GM19239 (cell line): ENCODE data around the gene LRRC2.
"Not testable (repeated sequence)": the region's sequence is repeated elsewhere in the genome, so short reads cannot be mapped to it uniquely, and the experiment has no call there.

Source experiments
- DNase-seq: peaks from one replicate; pipeline ENCODE4 v3.0.0; 2011; ENCODE audit warnings: low spot score; ENCODE audit not compliant: insufficient read length
- FAIRE-seq: peaks from 2 replicates; lab custom pipeline; 2011; peaks lifted over from hg19 to GRCh38; lab: Jason Lieb, UNC

LRRC2 gene

DNA sequence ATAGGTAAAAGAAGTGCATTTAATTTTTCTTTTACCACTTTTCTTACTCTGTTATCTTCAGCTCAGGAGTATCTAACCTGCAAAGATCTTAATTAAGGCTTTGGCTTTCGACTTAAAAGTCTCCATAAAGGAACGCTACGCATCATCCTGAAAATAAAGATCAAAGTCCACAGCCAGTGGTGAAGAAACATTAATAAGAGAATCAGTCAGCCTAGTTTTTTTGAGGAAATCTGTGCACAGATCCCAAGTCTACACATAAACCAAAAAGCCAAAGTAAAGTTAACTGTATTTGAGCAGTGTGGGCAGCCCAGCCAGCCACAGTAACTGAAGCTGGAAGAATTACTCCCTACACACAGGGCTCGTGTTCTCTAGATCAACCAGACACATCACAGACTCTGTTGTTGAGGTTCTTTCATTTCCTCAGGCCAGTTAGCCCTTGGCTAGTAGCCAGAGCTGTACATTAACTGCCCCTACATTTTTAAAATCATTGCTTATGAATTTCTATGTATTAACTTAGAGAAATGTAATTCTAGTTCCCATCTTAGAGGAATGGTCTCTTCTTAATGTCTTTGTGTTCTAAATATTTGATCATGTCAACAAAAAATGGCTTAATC, 6.9 kb downstream of the LRRC2 start:
- FAIRE-seq: peak; percentile 21
- no peak for DNase-seq

DNA sequence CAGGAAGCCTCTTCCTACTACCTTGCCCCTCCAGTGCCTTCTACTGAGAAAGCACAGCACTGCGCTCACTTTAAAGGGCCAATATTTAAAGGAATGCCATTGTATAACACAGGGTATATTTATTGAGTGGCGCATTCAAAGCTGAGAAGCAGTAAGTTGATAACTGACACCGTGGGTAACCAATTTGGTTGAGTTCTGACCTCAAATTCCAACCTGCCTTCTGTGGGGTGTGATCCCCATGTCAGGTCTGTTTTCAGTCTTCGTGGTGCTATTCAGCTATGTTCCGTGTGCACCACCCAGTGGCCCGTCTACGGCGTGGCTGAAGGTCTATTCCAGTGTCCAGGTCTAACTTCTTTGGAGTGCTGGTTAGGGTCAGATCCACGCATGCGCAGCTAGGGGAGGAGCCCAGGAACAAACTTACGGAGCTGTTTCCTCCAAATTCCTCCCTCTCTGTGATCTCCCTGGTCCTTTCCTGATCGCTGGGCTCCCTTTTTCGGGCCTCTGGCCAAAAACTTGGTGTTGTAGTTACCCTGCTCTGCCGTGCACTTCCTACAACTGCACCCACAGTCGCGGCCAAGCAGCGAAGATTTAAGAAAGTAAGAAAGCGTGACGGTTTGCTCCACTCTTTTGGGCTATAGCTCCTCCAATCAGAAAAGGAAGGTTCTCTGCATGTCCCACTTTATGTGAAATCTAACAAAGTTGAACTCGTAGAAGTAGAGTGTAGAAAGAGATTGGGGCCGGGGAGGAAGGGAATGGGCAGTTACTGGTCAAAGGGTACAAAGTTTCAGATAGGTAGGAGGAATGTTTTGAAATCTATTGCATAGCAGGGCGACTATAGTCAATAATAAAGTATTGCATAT, 7.7 kb downstream of the LRRC2 start:
- peak; percentile 79 for DNase-seq
- peak; percentile 97 for FAIRE-seq

DNA sequence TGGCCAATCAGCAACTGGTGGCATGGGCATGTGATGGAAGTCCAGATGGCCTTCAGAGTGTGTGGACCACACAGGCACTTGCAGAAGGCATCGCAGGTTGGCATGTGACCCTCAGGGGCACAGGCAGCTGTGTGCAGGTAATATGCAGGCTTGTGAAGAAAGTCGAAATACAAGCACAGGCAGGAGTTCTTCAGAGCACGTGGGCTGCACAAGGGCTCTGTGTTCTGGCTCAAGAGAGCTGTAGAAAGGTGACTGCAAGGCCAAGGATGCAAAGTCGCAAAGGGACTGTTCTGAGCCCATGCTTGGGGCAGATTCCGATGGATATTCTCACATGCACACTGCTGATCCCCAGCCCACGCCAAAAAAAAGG, 8.3 kb downstream of the LRRC2 start:
- FAIRE-seq (no peak), DNase-seq (no peak)

DNA sequence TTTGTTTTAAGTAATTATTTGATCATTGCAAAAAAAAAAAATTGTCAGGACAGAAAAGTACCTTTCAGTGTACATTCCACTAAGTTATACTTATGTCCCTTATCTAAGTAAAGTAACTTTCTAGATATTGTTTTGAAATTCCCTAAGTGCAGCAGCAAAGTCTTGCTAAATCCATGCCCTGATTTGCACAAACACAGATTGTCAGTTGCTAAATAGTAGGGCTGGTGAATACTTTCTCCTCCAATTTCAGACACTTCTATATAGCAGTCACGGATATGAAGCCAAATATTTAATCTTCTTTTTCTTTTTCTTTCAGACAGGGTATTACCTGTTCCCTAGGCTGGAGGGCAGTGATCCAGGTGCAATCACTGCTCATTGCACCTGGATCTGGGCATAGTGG, 12.9 kb downstream of the LRRC2 start:
- no peak for FAIRE-seq
- DNase-seq: no peak

DNA sequence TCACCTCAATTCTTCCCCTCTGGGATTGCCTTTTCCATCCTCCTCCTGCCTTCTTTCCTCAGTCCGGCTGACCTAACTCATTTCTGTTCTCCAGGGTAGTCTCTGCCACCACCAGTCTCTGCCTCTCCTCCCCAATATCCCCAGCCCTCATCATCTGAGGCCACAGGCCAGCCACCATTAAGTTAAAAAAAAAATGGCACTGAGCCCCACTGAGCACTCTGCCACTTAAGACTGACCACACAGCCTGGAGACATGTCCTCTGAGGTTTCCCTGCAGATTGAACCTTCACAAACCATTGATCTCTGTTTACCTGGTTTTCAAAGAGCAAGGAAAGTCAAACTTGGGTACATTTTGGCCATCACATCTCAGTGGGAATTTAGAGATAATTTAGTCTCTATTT, 13.6 kb downstream of the LRRC2 start:
- no peak for FAIRE-seq
- DNase-seq: no peak

DNA sequence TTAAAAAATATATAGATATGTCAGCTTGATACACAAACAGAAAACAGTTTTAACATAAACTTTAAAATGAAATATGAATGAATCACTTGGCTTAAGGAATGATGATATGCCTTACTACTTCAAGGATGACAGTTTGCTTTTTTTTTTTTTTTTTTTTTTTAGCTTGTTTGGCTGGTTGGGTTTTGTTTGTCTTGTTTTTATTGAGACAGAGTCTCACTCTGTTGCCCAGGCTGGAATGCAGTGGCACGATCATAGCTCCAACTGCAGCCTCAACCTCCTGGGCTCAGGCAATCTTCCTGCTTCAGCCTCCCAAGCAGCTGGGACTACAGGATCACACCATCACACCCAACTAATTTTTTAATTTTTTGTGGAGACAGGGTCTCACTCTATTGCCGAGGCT, 14.5 kb downstream of the LRRC2 start:
- FAIRE-seq (no peak), DNase-seq (no peak)

DNA sequence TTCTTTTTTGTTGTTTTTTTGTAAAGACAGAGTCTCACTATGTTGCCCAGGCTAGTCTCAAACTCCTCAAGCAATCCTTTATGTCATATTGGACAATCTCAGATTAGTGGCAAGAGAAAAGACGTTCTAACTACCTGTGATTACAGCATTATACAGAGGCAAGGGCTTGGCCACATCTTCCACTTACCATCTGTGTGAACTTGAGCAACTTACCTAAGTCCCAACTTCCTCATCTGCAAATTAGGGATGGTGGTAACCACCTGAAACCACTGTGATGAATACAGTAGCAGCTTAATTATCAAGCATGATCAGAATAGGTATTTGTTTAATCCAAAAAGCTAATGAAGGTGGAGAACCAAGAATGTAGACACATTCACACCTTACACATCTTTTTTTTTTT, 16.1 kb downstream of the LRRC2 start:
- FAIRE-seq: peak; percentile 59
- no peak for DNase-seq

DNA sequence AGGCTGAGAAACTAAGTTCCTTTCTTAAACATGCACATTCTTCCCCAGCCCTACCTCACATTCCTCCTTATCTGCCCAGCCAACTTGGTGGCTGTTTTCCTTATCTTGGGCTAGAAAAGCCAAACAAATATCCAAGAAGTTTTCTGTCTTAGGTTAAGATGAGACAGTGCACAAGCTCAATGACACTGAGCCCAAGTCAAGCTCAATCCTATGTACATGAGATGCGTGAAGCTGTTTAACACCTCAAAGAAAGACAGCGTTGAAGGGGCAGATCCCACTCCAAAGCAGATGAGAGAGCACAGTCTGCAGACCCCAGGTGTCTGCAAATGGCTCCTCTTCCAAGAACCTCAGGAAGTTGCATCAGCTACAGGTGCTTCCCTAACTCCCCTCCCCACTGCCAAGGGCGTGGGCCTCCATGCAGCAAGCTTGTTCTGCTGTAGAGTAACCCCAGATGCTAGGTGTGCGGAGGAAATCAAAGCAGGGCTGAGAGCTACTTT, 16.6 kb downstream of the LRRC2 start:
- no peak for DNase-seq
- peak; percentile 73 for FAIRE-seq

DNA sequence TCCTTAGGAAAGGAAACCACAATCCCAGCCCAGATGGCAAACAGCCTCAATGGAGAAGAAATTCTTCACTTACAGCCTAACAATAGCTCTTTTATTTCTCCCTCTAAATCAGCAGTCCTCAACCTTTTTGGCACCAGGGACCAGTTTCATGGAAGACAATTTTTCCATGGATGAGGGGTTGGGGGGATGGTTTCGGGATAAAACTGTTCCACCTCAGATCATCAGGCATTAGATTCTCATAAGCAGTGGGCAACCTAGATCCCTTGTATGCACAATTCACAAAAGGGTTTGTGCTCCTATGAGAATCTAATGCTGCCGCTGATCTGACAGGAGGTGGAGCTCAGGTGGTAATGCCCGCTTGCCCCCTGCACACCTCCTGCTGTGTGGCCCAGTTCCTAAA, 17.5 kb downstream of the LRRC2 start:
- DNase-seq, FAIRE-seq: not testable (repeated sequence)

DNA sequence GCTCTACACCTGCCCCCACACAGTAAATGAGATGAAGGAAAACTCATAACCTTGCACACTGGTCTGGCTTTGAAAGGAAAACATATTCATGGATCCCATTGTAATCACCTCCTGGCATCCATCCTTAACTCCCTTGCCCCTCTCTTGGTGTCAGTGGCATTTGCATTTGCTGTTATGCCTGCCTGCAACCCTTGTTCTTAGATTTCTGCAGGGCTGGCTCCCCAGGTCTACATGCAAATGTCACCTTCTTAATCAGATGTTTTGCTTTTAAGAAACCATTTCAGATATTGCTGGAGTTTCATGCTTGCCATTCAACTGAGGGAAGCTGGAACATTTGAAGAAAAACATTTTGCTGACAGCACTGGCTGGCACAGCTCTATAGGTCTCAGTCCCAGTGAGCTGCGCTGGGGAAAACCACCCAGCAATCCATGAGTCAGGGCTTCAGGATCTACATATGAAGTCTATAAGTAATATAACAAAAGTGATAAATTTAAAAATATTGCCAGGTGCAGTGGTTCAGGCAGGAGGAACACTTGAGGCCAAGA, 19.1 kb downstream of the LRRC2 start:
- no peak for FAIRE-seq

DNA sequence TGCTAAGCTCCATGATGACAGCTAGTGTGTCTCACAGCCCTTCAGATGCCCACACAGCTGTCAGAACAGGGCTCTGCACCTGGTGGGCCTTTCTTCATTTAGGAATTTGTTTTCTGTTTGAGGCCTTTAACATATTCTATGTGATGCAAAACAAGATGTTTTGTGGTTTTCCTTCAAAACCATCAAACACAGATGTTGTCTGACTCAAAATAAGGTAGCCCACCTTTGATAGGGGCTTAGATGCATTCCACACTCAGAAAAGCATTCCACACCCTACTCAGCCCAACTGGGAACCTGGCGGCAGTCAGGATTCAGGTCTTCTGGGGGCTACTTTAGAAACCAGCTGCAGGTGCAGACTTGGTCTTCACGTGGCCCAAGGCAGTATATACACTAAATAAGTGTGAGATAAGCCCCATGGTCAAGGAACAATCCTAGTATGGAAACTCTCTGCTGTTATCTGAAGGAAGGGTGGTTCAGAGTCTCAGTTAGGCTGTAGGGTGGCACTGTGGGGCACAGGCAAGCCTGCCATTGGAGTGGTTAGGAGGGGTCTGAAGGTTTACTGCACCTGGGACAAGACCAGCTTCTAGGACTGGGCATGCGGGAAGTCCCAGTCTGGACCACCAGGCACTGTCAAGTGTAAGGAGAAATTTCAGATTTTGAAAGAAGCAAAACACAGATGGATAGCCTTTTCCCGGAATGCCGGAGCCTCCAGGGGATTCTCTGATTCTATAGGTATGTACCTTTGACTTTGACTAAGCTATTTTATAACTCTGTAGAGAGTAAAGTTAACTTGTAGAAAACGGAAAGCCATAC, 20.1 kb downstream of the LRRC2 start:
- no peak for DNase-seq
- FAIRE-seq: peak; percentile 47

More for the DNA sequence above, 19.1 kb downstream of the LRRC2 start:
- DNase-seq: no peak

DNA sequence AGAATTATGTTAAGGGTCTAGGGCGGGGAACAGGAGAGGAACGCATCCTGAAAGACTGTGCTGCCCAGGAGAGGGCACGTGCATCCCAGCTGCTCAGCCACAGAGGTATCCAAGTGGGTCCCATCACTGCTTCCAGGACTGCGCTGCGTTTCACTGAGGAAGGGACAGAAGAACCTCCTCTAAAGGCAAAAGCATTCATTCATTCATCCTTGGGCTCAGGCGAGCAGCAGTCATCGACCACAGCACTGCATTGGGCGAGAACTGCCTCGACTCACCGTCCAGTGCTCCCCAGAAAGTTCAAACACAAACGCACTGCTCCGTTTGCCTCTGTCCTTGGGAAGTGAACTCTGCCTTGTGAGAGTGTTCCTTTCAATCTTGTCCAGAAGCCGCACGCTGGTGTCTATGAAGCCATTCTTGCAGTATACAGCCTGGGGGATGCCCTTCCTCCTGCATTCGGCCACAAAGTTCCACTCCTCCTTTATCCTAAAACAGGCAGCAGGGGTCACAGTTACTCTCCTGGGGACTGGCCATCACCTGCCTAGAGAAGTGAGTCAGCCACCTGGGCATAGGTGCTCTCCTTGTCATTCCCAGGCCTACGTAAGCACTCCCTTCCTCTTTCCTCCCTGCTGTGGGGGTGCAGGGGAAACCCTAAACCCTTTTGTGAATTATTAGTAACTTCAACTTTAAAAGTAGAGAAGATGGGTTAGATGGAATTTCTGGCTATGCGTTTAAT, 21.2 kb downstream of the LRRC2 start:
- FAIRE-seq (no peak), DNase-seq (no peak)

DNA sequence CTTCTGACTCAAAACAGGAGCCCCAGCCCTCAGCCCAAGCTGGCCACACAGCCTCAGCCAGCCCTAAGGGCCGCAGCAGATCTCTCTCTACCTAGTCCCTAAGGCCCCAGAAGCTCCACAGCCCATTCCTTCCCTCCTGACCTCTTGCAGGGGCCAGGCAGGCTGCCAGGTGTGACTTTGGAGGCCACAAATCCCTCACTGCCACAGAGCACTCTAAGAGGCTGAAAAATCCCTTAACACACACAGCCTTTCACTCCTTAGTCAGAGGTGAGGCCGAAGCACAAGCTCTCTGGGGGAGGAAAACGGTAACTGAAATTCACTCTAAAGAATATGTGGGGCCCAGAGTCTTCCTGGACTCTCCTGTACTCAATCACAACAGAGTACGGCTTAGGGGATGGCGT, 23.3 kb downstream of the LRRC2 start:
- FAIRE-seq (peak; percentile 85), DNase-seq (no peak)

DNA sequence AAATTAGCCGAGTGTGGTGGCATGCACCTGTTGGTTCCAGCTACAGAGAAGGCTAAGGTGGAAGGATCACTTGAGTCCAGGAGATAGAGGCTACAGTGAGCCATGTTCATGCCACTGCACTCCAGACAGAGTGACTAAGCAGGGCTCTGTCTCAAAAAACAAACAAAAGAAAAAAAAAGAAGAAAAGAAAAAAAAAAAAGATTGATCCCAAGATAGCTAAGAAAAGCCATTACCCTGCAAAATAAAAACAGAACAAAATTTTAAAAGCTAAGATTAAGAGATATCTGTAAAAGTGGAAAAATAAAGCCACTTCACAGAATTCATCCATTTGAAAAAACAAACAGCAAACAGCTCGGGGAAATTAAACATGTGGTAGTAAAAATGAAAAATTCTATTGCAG, 23.8 kb downstream of the LRRC2 start:
- FAIRE-seq (no peak), DNase-seq (no peak)

DNA sequence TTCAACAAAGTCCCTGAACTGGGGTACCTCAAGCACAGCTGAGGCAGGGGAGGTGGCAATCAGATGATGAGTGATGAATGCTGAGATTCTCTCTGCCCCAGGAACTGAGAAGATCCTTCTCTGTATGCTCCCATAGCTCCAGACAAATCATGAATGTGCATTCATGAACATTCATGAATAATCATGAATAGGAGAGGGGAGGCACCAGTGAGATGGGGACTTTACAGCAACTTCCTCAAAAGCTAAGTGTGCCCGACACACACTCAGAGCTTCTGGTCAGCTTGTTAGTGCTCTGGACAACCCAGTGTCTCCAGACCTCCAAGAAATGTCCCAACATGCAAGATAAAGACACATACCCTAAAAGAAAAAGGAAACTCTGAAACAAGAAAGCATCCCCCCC, 24.3 kb downstream of the LRRC2 start:
- DNase-seq (no peak), FAIRE-seq (peak; percentile 90)

DNA sequence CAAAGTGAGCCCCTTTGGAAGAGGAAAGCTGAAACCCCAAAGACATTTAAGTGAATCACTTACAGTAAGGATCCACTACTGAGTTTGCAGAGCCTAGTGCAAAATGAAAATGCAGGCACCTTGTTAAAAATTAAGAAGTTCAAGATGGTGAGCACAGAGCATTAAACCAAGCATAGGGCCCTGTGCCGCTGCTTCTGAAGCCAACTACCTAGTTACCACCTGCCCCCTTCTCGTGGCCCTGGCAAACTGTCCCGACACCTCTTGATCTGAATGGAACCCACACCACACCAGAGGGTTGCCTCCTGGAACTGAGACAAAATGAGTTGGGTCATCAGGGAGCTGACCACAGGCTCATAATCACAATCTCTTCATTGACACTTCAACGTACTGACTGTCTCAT, 25.6 kb downstream of the LRRC2 start:
- DNase-seq (no peak), FAIRE-seq (peak; percentile 52)

DNA sequence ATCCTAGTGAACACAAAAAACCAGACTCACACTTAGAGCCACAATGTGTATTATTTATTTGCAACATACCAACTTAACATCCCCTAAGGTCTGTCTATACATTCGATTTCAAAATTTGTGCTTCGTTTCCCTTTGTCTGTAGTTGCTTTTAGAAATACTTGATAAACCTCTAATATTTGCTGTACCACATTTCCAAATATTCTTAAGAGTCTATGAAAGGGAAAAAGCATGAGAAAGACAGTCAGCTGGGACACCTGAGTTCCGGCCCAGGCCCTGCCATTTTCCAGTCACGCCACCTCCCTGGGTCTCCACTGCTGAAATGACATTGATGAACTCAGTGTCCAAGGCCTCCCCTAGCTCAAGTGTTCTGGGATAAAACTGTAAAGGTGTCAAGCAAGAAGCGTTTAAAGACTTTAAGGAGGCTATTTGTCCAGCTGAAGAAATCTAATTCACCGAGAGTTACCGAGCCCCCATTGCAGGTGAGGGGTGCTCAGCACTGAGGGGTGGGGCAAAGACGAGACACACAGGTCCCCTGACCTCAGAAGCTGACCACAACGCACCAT, 26.6 kb downstream of the LRRC2 start:
- no peak for DNase-seq
- FAIRE-seq: no peak

DNA sequence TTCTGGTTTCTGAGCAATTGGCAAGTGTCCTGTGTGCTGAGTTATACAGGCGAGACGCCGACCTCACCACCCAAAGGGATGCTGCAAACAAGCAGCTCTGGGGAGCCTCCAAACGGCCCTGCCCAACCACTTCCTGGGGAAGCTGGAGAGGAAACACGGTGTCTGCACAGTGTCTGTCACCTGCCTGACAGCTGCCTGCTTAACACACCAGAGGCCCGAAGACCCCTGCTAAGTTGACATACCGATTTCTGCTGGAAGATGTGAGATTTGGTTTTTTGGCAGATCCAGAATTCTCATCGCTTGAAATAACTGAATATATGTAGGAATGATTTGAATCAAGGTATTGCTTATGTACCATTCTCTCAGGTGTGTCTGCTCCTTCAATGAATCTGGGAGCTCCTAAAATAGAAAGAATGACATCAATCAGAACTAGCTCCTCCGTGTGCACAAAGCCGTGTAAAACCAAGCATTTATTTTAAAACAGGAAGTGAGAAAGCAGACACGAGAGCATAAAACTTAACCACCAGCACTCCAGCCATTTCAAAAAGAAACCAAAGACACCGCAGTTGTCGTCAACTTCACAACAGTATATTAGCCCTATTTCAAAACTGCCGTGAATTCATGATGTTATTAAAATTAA, 27.2 kb downstream of the LRRC2 start:
- FAIRE-seq (peak; percentile 99), DNase-seq (peak; percentile 35)

DNA sequence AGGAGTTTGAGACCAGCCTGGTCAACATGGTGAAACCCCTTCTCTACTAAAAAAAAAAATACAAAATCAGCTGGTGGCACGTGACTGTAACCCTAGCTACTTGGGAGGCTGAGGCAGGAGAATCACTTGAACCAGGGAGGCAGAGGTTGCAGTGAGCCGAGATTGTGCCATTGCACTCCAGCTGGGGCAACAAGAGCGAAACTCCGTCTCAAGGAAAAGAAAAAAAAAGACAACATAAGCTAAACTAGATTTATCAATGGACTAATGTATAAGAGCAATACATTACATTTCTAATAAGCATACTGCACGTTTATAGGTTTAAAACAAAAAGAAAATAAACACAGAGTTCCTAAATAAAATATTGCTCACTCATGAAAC, 27.7 kb downstream of the LRRC2 start:
- not testable (repeated sequence) for DNase-seq, FAIRE-seq
